HepG2 (cell line): Measurements from ENCODE around the gene LMAN1L. TPM values are rescaled to one million over a fixed set of nuclear protein-coding genes. Genes with fewer than 3 reads are reported as not detected.
A peak's percentile ranks its signal among the peaks of the same experiment; 100 is the strongest.

Source experiments
- AKAP8 ChIP-seq: sonication (generic); formaldehyde crosslinking; IDR thresholded peaks from 2 replicates; pipeline ENCODE4 v1.5.1; 2020; ENCODE audit warnings: mild to moderate bottlenecking, missing genetic modification reagents
- ARHGAP35 ChIP-seq: sonication (generic); formaldehyde crosslinking; IDR thresholded peaks from 2 replicates; pipeline ENCODE4 v1.9.0; 2022; ENCODE audit warnings: mild to moderate bottlenecking, inconsistent platforms, moderate library complexity, missing genetic modification reagents, borderline replicate concordance
- CBX2 ChIP-seq, 2 experiments: fragments of 200-600 bp in 1 of 2; sonication (generic); formaldehyde crosslinking in 1 of 2; IDR thresholded peaks; 2 replicates each; pipeline versions ENCODE4 v1.7.0 to v1.8.1; 2018 to 2022; ENCODE audit warnings: low read depth in 2 of 2, low read length in 1 of 2, mild to moderate bottlenecking in 1 of 2, missing genetic modification reagents in 1 of 2
- DNMT1 ChIP-seq: sonication (generic); formaldehyde crosslinking; IDR thresholded peaks from 2 replicates; pipeline ENCODE4 v1.5.1; 2020; ENCODE audit warnings: mild to moderate bottlenecking, missing genetic modification reagents
- HCFC1 ChIP-seq: fragments of 150-350 bp; IDR thresholded peaks from 2 replicates; pipeline ENCODE4 v1.6.1; 2014; ENCODE audit warnings: low read depth, low read length
- HES4 ChIP-seq: sonication (generic); formaldehyde crosslinking; IDR thresholded peaks from 2 replicates; pipeline ENCODE4 v1.9.0; 2021; ENCODE audit warnings: mild to moderate bottlenecking, missing genetic modification reagents, borderline replicate concordance
- LCORL ChIP-seq, 2 experiments: fragments of 450-650 bp in 1 of 2; sonication (generic) in 1 of 2; formaldehyde crosslinking in 1 of 2; IDR thresholded peaks; 2 replicates each; pipeline versions ENCODE4 v1.5.0 to v1.6.1; 2017 to 2020; ENCODE audit warnings: antibody characterized with exemption in 1 of 2, missing genetic modification reagents in 1 of 2
- MYC ChIP-seq: sonication (generic); formaldehyde crosslinking; IDR thresholded peaks from 2 replicates; pipeline ENCODE4 v1.9.0; 2021; ENCODE audit warnings: missing genetic modification reagents, borderline replicate concordance
- NCOA2 ChIP-seq: sonication (generic); formaldehyde crosslinking; IDR thresholded peaks from 2 replicates; pipeline ENCODE4 v1.8.0; 2022; ENCODE audit warnings: inconsistent platforms
- PRPF4 ChIP-seq: fragments of 200-400 bp; formaldehyde crosslinking; IDR thresholded peaks from 2 replicates; pipeline ENCODE4 v1.6.1; 2016; ENCODE audit warnings: low read length, low read depth; ENCODE audit not compliant: poor library complexity, severe bottlenecking
- RFX3 ChIP-seq: IDR thresholded peaks from 2 replicates; pipeline ENCODE4 v1.6.1; 2016; ENCODE audit warnings: missing biosample characterization, missing genetic modification reagents
- ZMYM2 ChIP-seq: sonication (generic); formaldehyde crosslinking; IDR thresholded peaks from 2 replicates; pipeline ENCODE4 v1.8.0; 2022; ENCODE audit warnings: mild to moderate bottlenecking, missing genetic modification reagents
- ZMYM3 ChIP-seq: sonication (generic); formaldehyde crosslinking; IDR thresholded peaks from 2 replicates; pipeline ENCODE4 v1.5.1; 2020; ENCODE audit warnings: mild to moderate bottlenecking, missing genetic modification reagents
- ZNF138 ChIP-seq: sonication (generic); formaldehyde crosslinking; IDR thresholded peaks from 2 replicates; pipeline ENCODE4 v1.5.0; 2020; ENCODE audit warnings: mild to moderate bottlenecking, low read depth, missing genetic modification reagents
- ZNF354B ChIP-seq: sonication (generic); formaldehyde crosslinking; IDR thresholded peaks from 2 replicates; pipeline ENCODE4 v1.8.0; 2022; ENCODE audit warnings: mild to moderate bottlenecking, missing genetic modification reagents
- ZNF382 ChIP-seq: sonication (generic); formaldehyde crosslinking; IDR thresholded peaks from 2 replicates; pipeline ENCODE4 v1.5.0; 2020; ENCODE audit warnings: missing genetic modification reagents, mild to moderate bottlenecking, borderline replicate concordance
- ZNF441 ChIP-seq: sonication (generic); formaldehyde crosslinking; IDR thresholded peaks from 2 replicates; pipeline ENCODE4 v1.7.0; 2021; ENCODE audit warnings: missing genetic modification reagents, borderline replicate concordance
- ZNF776 ChIP-seq: sonication (generic); formaldehyde crosslinking; IDR thresholded peaks from 2 replicates; pipeline ENCODE4 v1.4.0; 2020; ENCODE audit warnings: mild to moderate bottlenecking, missing genetic modification reagents
- ZSCAN29 ChIP-seq: sonication (generic); formaldehyde crosslinking; conservative IDR thresholded peaks from 2 replicates; pipeline ENCODE4 v1.4.0; 2020; ENCODE audit warnings: mild to moderate bottlenecking, missing genetic modification reagents
- polyA plus RNA-seq, 8 experiments: library from polyadenylated mRNA; depleted of rRNA in 3 of 8; stranded (reverse) in 7 of 8; unstranded in 1 of 8; fragments of >200 nt; fragmentation: Illumina TruSeq in 4 of 8; extraction: Trizol in 4 of 8; gene quantifications; 2 replicates each; pipeline versions ENCODE4 v1.2.1 to v1.2.3, GENCODE V29; 2011 to 2016; ENCODE audit warnings: low read depth in 4 of 8, missing spikeins in 1 of 8, mixed read lengths in 1 of 8; ENCODE audit not compliant: insufficient read depth in 1 of 8
- total RNA-seq, 5 experiments: library from RNA; depleted of rRNA; stranded (reverse); fragments of >200 nt; fragmentation: Illumina TruSeq; extraction: Trizol; gene quantifications; 2 replicates each; pipeline ENCODE4 v1.2.3, GENCODE V29; 2016; ENCODE audit warnings: low read depth in 1 of 5
- TF ChIP-seq, protein P1 (sequence below): sonication (generic); formaldehyde crosslinking; IDR thresholded peaks from 2 replicates; pipeline ENCODE4 v1.4.0; 2020; ENCODE audit warnings: missing genetic modification reagents, mild to moderate bottlenecking, borderline replicate concordance
- TF ChIP-seq, protein P2 (sequence below): sonication (generic); formaldehyde crosslinking; IDR thresholded peaks from 2 replicates; pipeline ENCODE4 v1.4.0; 2020; ENCODE audit warnings: mild to moderate bottlenecking, low read depth, missing genetic modification reagents
- TF ChIP-seq, protein P3 (sequence below): sonication (generic); formaldehyde crosslinking; IDR thresholded peaks from 2 replicates; pipeline ENCODE4 v1.5.0; 2020; ENCODE audit warnings: missing genetic modification reagents
- TF ChIP-seq, protein P4 (sequence below): sonication (generic); formaldehyde crosslinking; IDR thresholded peaks from 2 replicates; pipeline ENCODE4 v1.5.0; 2020; ENCODE audit warnings: missing genetic modification reagents, mild to moderate bottlenecking, borderline replicate concordance

Gene LMAN1L
- total and polyA plus RNA-seq, 2 of the 13 experiments (the other 11 are each of a cell fraction or from before 2014, with no cell fraction given), result not detected

DNA sequence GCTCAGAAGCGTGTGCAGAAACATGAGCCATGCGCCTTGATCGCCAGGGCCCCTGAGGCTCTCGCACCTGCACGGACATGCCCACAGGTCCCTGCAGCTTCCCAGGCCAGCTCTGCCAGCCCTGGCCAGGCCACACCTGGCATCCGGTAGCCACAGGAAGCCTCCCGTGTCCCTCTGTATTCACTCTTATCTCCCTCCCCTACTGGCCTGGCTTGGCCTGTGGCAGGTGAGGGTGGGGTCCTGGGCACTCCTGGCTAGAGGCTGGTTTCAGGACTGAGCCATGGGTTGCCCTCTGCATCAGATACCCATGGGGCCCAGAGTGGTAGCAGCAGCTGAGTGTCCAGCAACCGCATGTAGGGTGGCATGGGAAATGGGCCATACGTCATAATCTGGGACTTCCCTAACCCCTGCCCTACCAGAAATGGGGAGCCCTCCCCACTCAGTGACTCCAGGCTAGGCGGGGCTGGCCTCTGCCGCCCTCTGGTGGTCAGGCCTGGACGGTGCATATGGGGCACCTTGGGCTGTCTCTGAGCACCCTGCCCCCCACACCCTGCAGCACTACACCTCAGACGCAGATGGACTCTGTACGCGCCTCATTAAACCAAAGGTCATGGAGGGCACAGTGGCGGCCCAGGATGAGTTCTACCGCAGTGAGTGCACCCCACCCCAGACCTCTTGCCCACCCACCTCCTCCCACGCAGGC lies 12.6 kb upstream of the LMAN1L start (continued):
- TF ChIP-seq ZNF382 (no peak), MYC (CRISPR knock-in tag) (no peak), PRPF4 (no peak), ZNF776 (CRISPR knock-in tag) (no peak), ZNF138 (CRISPR knock-in tag) (no peak), HES4 (no peak), ZNF354B (CRISPR knock-in tag) (no peak), ZSCAN29 (CRISPR knock-in tag) (no peak), ZMYM3 (CRISPR knock-in tag) (peak; percentile 40; the same call in 1 of the 2 replicates), DNMT1 (CRISPR knock-in tag) (no peak), HCFC1 (no peak), NCOA2 (CRISPR knock-in tag) (0 out of 2 replicates have a peak, but pooled peaks have one; percentile 13), RFX3 (CRISPR knock-in tag) (no peak), ARHGAP35 (CRISPR knock-in tag) (no peak), LCORL (IDR thresholded peaks at IDR 0.05) (no peak), LCORL (CRISPR knock-in tag; IDR thresholded peaks at IDR 0.05) (no peak), ZMYM2 (CRISPR knock-in tag) (no peak), ZNF441 (no peak), AKAP8 (no peak), CBX2 (IDR thresholded peaks at IDR 0.05; ENCODE audit: low read depth, low read length) (no peak), CBX2 (CRISPR knock-in tag; IDR thresholded peaks at IDR 0.05; ENCODE audit: low read depth) (no peak)
- TF ChIP-seq, protein P1, sequence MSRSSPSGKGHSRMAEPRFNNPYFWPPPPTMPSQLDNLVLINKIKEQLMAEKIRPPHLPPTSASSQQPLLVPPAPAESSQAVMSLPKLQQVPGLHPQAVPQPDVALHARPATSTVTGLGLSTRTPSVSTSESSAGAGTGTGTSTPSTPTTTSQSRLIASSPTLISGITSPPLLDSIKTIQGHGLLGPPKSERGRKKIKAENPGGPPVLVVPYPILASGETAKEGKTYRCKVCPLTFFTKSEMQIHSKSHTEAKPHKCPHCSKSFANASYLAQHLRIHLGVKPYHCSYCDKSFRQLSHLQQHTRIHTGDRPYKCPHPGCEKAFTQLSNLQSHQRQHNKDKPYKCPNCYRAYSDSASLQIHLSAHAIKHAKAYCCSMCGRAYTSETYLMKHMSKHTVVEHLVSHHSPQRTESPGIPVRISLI (CRISPR knock-in tag), result 0 out of 2 replicates have a peak, but pooled peaks have one; percentile 23
- TF ChIP-seq, protein P2, sequence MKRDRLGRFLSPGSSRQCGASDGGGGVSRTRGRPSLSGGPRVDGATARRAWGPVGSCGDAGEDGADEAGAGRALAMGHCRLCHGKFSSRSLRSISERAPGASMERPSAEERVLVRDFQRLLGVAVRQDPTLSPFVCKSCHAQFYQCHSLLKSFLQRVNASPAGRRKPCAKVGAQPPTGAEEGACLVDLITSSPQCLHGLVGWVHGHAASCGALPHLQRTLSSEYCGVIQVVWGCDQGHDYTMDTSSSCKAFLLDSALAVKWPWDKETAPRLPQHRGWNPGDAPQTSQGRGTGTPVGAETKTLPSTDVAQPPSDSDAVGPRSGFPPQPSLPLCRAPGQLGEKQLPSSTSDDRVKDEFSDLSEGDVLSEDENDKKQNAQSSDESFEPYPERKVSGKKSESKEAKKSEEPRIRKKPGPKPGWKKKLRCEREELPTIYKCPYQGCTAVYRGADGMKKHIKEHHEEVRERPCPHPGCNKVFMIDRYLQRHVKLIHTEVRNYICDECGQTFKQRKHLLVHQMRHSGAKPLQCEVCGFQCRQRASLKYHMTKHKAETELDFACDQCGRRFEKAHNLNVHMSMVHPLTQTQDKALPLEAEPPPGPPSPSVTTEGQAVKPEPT (CRISPR knock-in tag), result no peak
- TF ChIP-seq, protein P3, sequence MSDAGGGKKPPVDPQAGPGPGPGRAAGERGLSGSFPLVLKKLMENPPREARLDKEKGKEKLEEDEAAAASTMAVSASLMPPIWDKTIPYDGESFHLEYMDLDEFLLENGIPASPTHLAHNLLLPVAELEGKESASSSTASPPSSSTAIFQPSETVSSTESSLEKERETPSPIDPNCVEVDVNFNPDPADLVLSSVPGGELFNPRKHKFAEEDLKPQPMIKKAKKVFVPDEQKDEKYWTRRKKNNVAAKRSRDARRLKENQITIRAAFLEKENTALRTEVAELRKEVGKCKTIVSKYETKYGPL (CRISPR knock-in tag), result no peak
- TF ChIP-seq, protein P4, sequence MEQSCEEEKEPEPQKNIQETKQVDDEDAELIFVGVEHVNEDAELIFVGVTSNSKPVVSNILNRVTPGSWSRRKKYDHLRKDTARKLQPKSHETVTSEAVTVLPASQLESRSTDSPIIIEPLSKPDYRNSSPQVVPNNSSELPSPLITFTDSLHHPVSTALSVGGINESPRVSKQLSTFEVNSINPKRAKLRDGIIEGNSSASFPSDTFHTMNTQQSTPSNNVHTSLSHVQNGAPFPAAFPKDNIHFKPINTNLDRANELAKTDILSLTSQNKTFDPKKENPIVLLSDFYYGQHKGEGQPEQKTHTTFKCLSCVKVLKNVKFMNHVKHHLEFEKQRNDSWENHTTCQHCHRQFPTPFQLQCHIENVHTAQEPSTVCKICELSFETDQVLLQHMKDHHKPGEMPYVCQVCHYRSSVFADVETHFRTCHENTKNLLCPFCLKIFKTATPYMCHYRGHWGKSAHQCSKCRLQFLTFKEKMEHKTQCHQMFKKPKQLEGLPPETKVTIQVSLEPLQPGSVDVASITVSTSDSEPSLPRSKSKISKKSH, result no peak
